Esophagus squamous epithelium (tissue), 5 donors: Measurements from ENCODE around the gene GCSH. TPM values are rescaled to one million over a fixed set of nuclear protein-coding genes. Genes with fewer than 3 reads are reported as not detected.
A peak's percentile ranks its signal among the peaks of the same experiment; 100 is the strongest.

ENCODE experiments used
- DNase-seq: peaks from one replicate; lab custom pipeline; 2025; lab: John Stamatoyannopoulos, UW
- H3K27ac ChIP-seq, 4 donors: fragments of 200-600 bp; sonication (generic); one replicate each; pipeline ENCODE4 v1.5.1; 2016 to 2019; ENCODE audit warnings: mild to moderate bottlenecking in 1 of 4
- H3K27me3 ChIP-seq, 4 donors: fragments of 200-600 bp; sonication (generic); 1 replicate in 3 of 4; 2 replicates in 1 of 4; pipeline versions ENCODE4 v1.5.1 to v1.6.0; 2017 to 2021; ENCODE audit warnings: antibody characterized with exemption in 1 of 4
- H3K36me3 ChIP-seq, 3 donors: fragments of 200-600 bp; sonication (generic); one replicate each; pipeline ENCODE4 v1.5.1; 2016 to 2019
- H3K4me1 ChIP-seq, 3 donors: fragments of 200-600 bp; sonication (generic); one replicate each; pipeline ENCODE4 v1.5.1; 2017 to 2019
- H3K4me3 ChIP-seq, 4 donors: fragments of 200-600 bp; sonication (generic); 1 replicate in 3 of 4; 2 replicates in 1 of 4; pipeline ENCODE4 v1.5.1; 2016 to 2019; ENCODE audit warnings: mild to moderate bottlenecking in 2 of 4, moderate library complexity in 1 of 4
- H3K9me3 ChIP-seq, 3 donors: fragments of 200-600 bp; sonication (generic); one replicate each; pipeline ENCODE4 v1.5.1; 2016 to 2019
- POLR2A ChIP-seq, 4 donors: fragments of 450-650 bp; IDR thresholded peaks; one replicate each; pipeline ENCODE4 v1.6.1; 2017; ENCODE audit warnings: antibody characterized with exemption in 4 of 4, mild to moderate bottlenecking in 4 of 4, moderate library complexity in 3 of 4
- WGBS, 2 donors: methylation state at CpG; one replicate each; pipeline ENCODE4 v1.1.5; 2018; 5-methylcytosine and 5-hydroxymethylcytosine counted together
- intact Hi-C: fragments of 100-400 bp; cut with DNase I; formaldehyde crosslinking; loops from one replicate; pipeline ENCODE4 v1.15.0; 2022
- total RNA-seq, 4 donors: library from RNA; depleted of rRNA; stranded (reverse); fragments of >200 nt; gene quantifications; one replicate each; pipeline ENCODE4 v1.1.0, GENCODE V29; 2016
- TF ChIP-seq, protein P1 (sequence below), 6 experiments: fragments of 450-650 bp in 4 of 6; fragments of 200-600 bp in 2 of 6; sonication (generic) in 2 of 6; IDR thresholded peaks; one replicate each; pipeline ENCODE4 v1.5.1; 2016 to 2019; ENCODE audit warnings: antibody characterized with exemption in 6 of 6, mild to moderate bottlenecking in 4 of 6, moderate library complexity in 4 of 6
- donor health status: DM: yes; HTN: yes; CAD: no.

GCSH gene
- total RNA-seq, 4 donors from 2014 or later = 9.7 to 18.3 (median 15.1) TPM

DNA sequence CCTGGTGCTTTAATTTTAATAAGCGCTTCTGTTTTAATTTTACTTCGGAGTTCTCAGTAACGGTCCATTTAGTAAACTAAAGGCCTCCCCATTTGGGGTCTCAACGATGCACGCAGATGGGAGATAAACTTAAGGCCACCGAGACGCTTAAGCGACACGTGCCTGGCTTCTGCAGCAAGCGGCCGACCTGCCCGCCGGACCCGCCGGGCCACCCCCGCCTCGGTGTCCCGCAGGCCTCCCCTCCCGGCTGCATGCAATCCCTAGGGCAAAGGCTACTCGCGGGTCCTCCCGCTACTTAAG is 592 bp downstream of the GCSH start:
- DNase-seq = no peak
- Histone ChIP-seq H3K36me3 (no peaks in the 10 kb centered on the region), H3K27ac (peak overlapping the region; percentile 76 to 89 (median 84)), H3K4me1 (peaks cover 5 to 15% (median 8%) of the 10 kb centered on the region in 3 donors), H3K4me3 (peak overlapping the region; percentile 70 to 89 (median 82)), H3K27me3 (no peaks in the 10 kb centered on the region), H3K9me3 (no peaks in the 10 kb centered on the region)
- 7% methylated on average over 6 of the region's 22 CpGs; no CpG with 5 or more reads in 1 of the 2 donors for WGBS, 2 donors
- intact Hi-C loops = no loop called here
- TF ChIP-seq POLR2A (IDR thresholded peaks at IDR 0.05) = no peak
- TF ChIP-seq, protein P1, sequence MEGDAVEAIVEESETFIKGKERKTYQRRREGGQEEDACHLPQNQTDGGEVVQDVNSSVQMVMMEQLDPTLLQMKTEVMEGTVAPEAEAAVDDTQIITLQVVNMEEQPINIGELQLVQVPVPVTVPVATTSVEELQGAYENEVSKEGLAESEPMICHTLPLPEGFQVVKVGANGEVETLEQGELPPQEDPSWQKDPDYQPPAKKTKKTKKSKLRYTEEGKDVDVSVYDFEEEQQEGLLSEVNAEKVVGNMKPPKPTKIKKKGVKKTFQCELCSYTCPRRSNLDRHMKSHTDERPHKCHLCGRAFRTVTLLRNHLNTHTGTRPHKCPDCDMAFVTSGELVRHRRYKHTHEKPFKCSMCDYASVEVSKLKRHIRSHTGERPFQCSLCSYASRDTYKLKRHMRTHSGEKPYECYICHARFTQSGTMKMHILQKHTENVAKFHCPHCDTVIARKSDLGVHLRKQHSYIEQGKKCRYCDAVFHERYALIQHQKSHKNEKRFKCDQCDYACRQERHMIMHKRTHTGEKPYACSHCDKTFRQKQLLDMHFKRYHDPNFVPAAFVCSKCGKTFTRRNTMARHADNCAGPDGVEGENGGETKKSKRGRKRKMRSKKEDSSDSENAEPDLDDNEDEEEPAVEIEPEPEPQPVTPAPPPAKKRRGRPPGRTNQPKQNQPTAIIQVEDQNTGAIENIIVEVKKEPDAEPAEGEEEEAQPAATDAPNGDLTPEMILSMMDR (IDR thresholded peaks at IDR 0.05) = no peak

DNA sequence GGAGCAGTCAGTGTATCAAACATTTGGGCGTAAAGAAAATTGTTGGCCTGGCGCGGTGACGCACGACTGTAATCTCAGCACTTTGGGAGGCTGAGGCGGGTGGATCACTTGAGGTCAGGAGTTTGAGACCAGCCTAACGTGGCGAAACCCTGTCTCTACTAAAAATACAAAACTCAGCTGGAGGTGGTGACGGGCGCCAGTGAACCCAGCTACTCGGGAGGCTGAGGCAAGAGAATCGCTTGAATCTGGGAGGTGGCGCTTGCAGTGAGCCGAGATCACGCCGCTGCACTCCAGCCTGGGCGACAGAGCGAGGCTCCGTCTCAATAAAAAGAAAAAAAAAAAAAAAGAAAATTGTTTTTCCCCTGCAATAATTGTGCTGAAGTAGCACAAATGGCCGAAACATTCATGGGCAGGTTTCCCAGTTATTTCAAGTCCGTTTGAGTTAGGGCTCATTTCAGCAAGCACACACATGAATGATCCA is 1.4 kb downstream of the GCSH start:
- Histone ChIP-seq H3K27me3 (no peaks in the 10 kb centered on the region), H3K36me3 (no peaks in the 10 kb centered on the region), H3K9me3 (no peaks in the 10 kb centered on the region), H3K27ac (no peak overlapping the region), H3K4me1 (peaks cover 5 to 15% (median 8%) of the 10 kb centered on the region in 3 donors), H3K4me3 (peak overlapping the region in 3 of 4 donors; percentile 70 to 89 (median 87))
- no peak for DNase-seq
- TF ChIP-seq, protein P1 (IDR thresholded peaks at IDR 0.05) = no peak
- no peak for TF ChIP-seq POLR2A (IDR thresholded peaks at IDR 0.05)
- intact Hi-C loops = no loop called here
- WGBS, 2 donors = 24 to 63% methylated on average over 6 to 20 of the region's 21 CpGs

DNA sequence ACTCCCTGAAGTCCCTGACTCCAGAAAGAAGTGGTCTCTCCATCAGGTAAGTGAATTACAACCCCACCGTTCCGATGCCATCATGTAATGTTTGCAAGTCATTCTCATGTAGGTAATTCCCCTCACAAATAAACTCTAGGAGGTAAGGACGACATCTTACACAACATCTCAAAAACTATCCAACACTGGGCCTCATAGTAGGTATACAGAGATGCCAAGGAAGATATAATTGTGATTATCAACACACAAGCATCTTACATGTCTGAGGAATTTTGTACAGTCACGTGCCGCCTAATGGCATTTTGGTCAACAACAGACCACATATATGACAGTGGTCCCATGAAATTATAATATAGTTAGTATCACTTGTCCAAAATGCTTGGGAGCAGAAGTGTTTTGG is 7.4 kb downstream of the GCSH start:
- no peak overlapping the region for H3K27ac ChIP-seq
- TF ChIP-seq POLR2A (IDR thresholded peaks at IDR 0.05) = no peak
- TF ChIP-seq, protein P1 (IDR thresholded peaks at IDR 0.05) = no peak
- DNase-seq = no peak
- no peaks in the 10 kb centered on the region for H3K9me3 ChIP-seq
- 91 to 100% methylated on average over 2 to 5 of the region's 5 CpGs for WGBS, 2 donors
- H3K4me3 ChIP-seq = no peak overlapping the region
- H3K36me3 ChIP-seq = peaks cover 0 to 10% (median 0%) of the 10 kb centered on the region in 3 donors
- intact Hi-C loops = no loop called here
- no peaks in the 10 kb centered on the region for H3K27me3 ChIP-seq
- H3K4me1 ChIP-seq = no peaks in the 10 kb centered on the region

GRCh38 chr16:81081014-81081413 is 15.2 kb downstream of the GCSH start:
- Histone ChIP-seq H3K36me3 (peaks cover 0 to 11% (median 0%) of the 10 kb centered on the region in 3 donors), H3K4me3 (no peak overlapping the region), H3K9me3 (no peaks in the 10 kb centered on the region), H3K4me1 (peaks cover 0 to 15% (median 4%) of the 10 kb centered on the region in 3 donors), H3K27ac (no peak overlapping the region), H3K27me3 (no peaks in the 10 kb centered on the region)
- DNase-seq = no peak
- no peak for TF ChIP-seq POLR2A (IDR thresholded peaks at IDR 0.05)
- TF ChIP-seq, protein P1 (IDR thresholded peaks at IDR 0.05) = no peak
- intact Hi-C loops = no loop called here
- 86 to 92% methylated on average over 4 of the region's 4 CpGs for WGBS, 2 donors

DNA sequence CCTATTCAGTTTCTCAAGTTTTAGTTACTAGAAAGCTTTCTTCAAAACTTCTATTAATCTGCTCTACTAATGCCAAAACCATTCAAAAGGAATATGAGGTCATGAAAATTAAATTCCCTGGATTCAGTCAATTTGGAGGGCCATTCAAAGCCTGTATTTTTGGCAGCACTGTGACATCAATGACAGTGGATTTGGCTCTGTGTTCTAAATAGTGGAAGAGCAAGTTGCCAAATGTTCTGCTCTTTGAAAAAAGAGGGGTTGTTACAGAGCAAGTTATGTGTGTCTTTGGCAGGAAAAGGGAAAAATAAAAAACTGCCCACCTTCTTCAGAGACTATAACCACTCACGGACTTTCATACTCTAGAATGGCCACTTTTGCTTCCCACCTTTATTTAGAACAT is 16.0 kb downstream of the GCSH start:
- DNase-seq = no peak
- TF ChIP-seq, protein P1 (IDR thresholded peaks at IDR 0.05) = no peak
- no peak for TF ChIP-seq POLR2A (IDR thresholded peaks at IDR 0.05)
- Histone ChIP-seq H3K4me1 (peaks cover 0 to 15% (median 4%) of the 10 kb centered on the region in 3 donors), H3K27ac (no peak overlapping the region), H3K36me3 (peaks cover 0 to 11% (median 0%) of the 10 kb centered on the region in 3 donors), H3K4me3 (no peak overlapping the region), H3K27me3 (no peaks in the 10 kb centered on the region), H3K9me3 (no peaks in the 10 kb centered on the region)
- intact Hi-C loops = no loop called here
- WGBS, 2 donors = 68 to 90% methylated on average over 1 of the region's 1 CpG
